ENCODE results near the gene ZSWIM9.

DNA sequence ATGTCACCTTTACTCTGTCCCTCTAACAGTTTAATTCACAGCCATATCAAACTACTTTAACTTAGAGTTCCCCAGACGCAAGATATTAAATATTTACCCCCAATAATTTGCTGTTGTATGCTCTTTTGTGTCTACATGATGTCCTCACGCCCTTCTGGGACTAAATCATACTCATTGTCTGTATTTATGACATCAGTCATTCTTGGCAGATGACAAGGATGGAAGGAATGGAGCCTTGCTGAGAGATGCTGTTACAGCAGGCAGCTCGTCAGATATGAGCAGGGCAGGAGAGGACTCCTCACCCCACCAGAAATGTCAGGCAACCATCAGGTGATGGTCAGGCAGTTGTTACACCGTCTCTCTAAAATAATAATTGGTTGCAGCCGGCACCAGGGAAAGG is 43.5 kb downstream of the ZSWIM9 start:
- TF ChIP-seq POLR2A (IDR thresholded peaks at IDR 0.05; ENCODE audit: low read length) (no peak), GATA1 (IDR thresholded peaks at IDR 0.05; ENCODE audit: low read depth, low read length) (no peak)

Data from erythroblast (primary cell).